Liver (tissue), 9 donors: ENCODE measurements around the gene ARIH2. TPM values are rescaled to one million over a fixed set of nuclear protein-coding genes. Genes with fewer than 3 reads are reported as not detected.

Experiments used
- DNase-seq: peaks from one replicate; pipeline ENCODE4 v3.0.0-alpha.2; 2017; ENCODE audit warnings: low spot score
- H3K27ac ChIP-seq, 2 donors: one replicate each; pipeline ENCODE4 v1.7.0; 2013; ENCODE audit warnings: inconsistent platforms in 2 of 2, low read length in 2 of 2, control low read depth in 1 of 2, low read depth in 1 of 2, mild to moderate bottlenecking in 1 of 2
- H3K27me3 ChIP-seq, 4 donors: one replicate each; pipeline versions ENCODE4 v1.6.1 to v1.7.0; 2013; ENCODE audit warnings: low read length in 3 of 4, inconsistent platforms in 1 of 4, mild to moderate bottlenecking in 1 of 4, moderate library complexity in 1 of 4; ENCODE audit not compliant: control insufficient read depth in 4 of 4, insufficient read depth in 4 of 4
- H3K36me3 ChIP-seq, 4 donors: one replicate each; pipeline versions ENCODE4 v1.6.1 to v1.7.0; 2013; ENCODE audit warnings: low read length in 3 of 4, mild to moderate bottlenecking in 3 of 4, low read depth in 1 of 4, moderate library complexity in 1 of 4; ENCODE audit not compliant: control insufficient read depth in 4 of 4, insufficient read depth in 3 of 4
- H3K4me1 ChIP-seq, 4 donors: one replicate each; pipeline versions ENCODE4 v1.6.1 to v1.7.0; 2013; ENCODE audit warnings: low read length in 3 of 4, mild to moderate bottlenecking in 3 of 4, moderate library complexity in 1 of 4; ENCODE audit not compliant: control insufficient read depth in 4 of 4, insufficient read depth in 4 of 4
- H3K4me3 ChIP-seq, 3 donors: one replicate each; pipeline versions ENCODE4 v1.6.1 to v1.7.0; 2013; ENCODE audit warnings: low read length in 3 of 3, control low read depth in 1 of 3, low read depth in 1 of 3, mild to moderate bottlenecking in 1 of 3
- H3K9ac ChIP-seq, 2 donors: one replicate each; pipeline ENCODE4 v1.7.0; 2013; ENCODE audit warnings: low read length in 2 of 2, mild to moderate bottlenecking in 2 of 2, moderate library complexity in 2 of 2, control low read depth in 1 of 2, low read depth in 1 of 2
- H3K9me3 ChIP-seq, 4 donors: one replicate each; pipeline versions ENCODE4 v1.6.1 to v1.7.0; 2013; ENCODE audit warnings: low read length in 3 of 4; ENCODE audit not compliant: control insufficient read depth in 4 of 4
- ATF3 ChIP-seq: IDR thresholded peaks from 2 replicates; pipeline ENCODE4 v1.6.1; 2016; ENCODE audit warnings: antibody characterized with exemption
- EGR1 ChIP-seq, 2 donors: IDR thresholded peaks; 2 replicates each; pipeline ENCODE4 v1.6.1; 2016 to 2018; ENCODE audit warnings: antibody characterized with exemption in 2 of 2, low read depth in 2 of 2
- FOXA2 ChIP-seq: IDR thresholded peaks from 2 replicates; pipeline ENCODE4 v1.6.1; 2016; ENCODE audit warnings: antibody characterized with exemption
- GABPA ChIP-seq, 2 donors: IDR thresholded peaks in 1 of 2; conservative IDR thresholded peaks in 1 of 2; 2 replicates each; pipeline ENCODE4 v1.6.1; 2016; ENCODE audit warnings: antibody characterized with exemption in 2 of 2, mild to moderate bottlenecking in 1 of 2, moderate library complexity in 1 of 2
- HNF4A ChIP-seq, 2 donors: conservative IDR thresholded peaks; 2 replicates each; pipeline ENCODE4 v1.6.1; 2016; ENCODE audit warnings: antibody characterized with exemption in 2 of 2, mild to moderate bottlenecking in 2 of 2
- HNF4G ChIP-seq: IDR thresholded peaks from 2 replicates; pipeline ENCODE4 v1.6.1; 2016; ENCODE audit warnings: antibody characterized with exemption
- JUND ChIP-seq, 2 donors: IDR thresholded peaks; 2 replicates each; pipeline ENCODE4 v1.6.1; 2016; ENCODE audit warnings: antibody characterized with exemption in 2 of 2
- NR2F2 ChIP-seq: IDR thresholded peaks from 2 replicates; pipeline ENCODE4 v1.6.1; 2016; ENCODE audit warnings: antibody characterized with exemption
- RAD21 ChIP-seq, 2 donors: IDR thresholded peaks; 2 replicates each; pipeline ENCODE4 v1.6.1; 2016; ENCODE audit warnings: antibody characterized with exemption in 2 of 2, mild to moderate bottlenecking in 2 of 2
- REST ChIP-seq: IDR thresholded peaks from 2 replicates; pipeline ENCODE4 v1.6.1; 2016; ENCODE audit warnings: antibody characterized with exemption, mild to moderate bottlenecking
- RXRA ChIP-seq, 2 donors: IDR thresholded peaks; 2 replicates each; pipeline ENCODE4 v1.6.1; 2017 to 2018; ENCODE audit warnings: antibody characterized with exemption in 2 of 2, mild to moderate bottlenecking in 1 of 2
- SP1 ChIP-seq: IDR thresholded peaks from 2 replicates; pipeline ENCODE4 v1.6.1; 2018; ENCODE audit warnings: antibody characterized with exemption, mild to moderate bottlenecking
- TAF1 ChIP-seq: conservative IDR thresholded peaks from 2 replicates; pipeline ENCODE4 v1.6.1; 2016; ENCODE audit warnings: antibody characterized with exemption, mild to moderate bottlenecking
- YY1 ChIP-seq: IDR thresholded peaks from 2 replicates; pipeline ENCODE4 v1.6.1; 2016; ENCODE audit warnings: antibody characterized with exemption, mild to moderate bottlenecking
- WGBS: extraction: QIAGEN DNeasy Blood & Tissue Kit; methylation state at CpG from one replicate; pipeline ENCODE4 v1.1.7; 2013; 5-methylcytosine and 5-hydroxymethylcytosine counted together
- polyA plus RNA-seq, 2 donors: library from polyadenylated mRNA; stranded (reverse) in 1 of 2; unstranded in 1 of 2; fragments of 200-250 nt in 1 of 2; fragments of >200 nt in 1 of 2; fragmentation: Nextera tagmentation in 1 of 2; extraction: Ambion mirVana in 1 of 2; gene quantifications; one replicate each; pipeline versions ENCODE4 v1.2.1 to v1.2.3, GENCODE V29; 2013 to 2015
- total RNA-seq, 2 donors: library from RNA; depleted of rRNA; stranded (reverse); fragments of >200 nt; gene quantifications; one replicate each; pipeline ENCODE4 v1.2.3, GENCODE V29; 2014
- donor health status: healthy.
- donor health status: healthy.
- donor health status: healthy.
- donor health status: healthy.
- donor health status: healthy.

The ARIH2 gene
- total and polyA plus RNA-seq, 4 donors, result 24.8 to 63.5 (median 31.0) TPM

DNA sequence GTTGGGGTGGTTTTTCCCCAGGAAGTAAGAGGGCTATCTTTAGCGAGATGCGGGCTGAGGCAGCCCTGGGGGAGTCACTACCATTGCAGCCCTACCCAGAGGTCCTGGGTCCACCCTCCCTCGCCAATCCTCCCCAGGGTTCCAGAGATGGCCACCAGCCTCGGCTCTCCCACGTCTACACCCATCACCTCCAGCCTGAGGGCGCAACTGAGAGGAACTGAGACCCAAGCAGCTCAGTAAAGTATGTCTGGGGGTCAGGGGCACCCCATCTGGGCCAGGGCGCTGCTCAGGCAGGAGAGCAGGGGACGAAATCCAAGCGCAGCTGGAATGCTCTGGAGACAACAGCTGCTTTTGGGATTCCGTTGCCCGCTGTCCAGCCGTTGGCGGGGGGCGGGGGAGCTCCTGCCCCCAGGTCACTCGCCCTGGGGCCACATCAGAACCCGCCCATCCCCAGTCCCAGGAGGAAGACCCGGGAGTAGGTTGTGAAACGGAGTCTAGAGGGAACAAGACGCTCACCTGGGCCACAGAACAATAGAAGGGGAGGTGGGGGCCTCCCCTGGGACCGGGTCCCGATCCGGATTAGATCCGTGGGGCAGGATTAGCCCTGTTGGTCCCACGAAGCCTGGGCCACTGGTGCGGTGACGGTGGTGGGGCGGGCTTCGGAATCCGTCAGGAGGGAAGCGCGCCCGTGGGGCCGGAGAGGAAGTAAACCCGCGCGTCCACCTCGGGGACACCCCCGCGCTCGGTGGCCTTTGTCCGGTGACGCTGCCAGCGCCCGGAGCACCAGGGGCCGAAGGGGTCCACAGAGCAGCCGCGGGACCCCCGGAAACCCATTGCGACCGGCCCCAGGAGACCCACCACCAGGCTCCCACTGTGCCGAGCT, 101.9 kb downstream of the ARIH2 start:
- no peaks in the 10 kb centered on the region for H3K27me3 ChIP-seq
- peak overlapping the region; percentile 46 to 96 for H3K9ac ChIP-seq
- peak overlapping the region; percentile 97 to 99 for H3K27ac ChIP-seq
- peak; percentile 15 for TF ChIP-seq NR2F2
- no peak for TF ChIP-seq JUND (IDR thresholded peaks at IDR 0.05)
- peaks cover 15 to 52% (median 40%) of the 10 kb centered on the region in 4 donors for H3K4me1 ChIP-seq
- H3K9me3 ChIP-seq, result no peaks in the 10 kb centered on the region
- peak; percentile 62 for DNase-seq
- peak overlapping the region; percentile 58 to 92 (median 70) for H3K4me3 ChIP-seq
- peaks cover 0 to 29% (median 22%) of the 10 kb centered on the region in 4 donors for H3K36me3 ChIP-seq
- WGBS, result 1% methylated on average over 51 of the region's 51 CpGs

DNA sequence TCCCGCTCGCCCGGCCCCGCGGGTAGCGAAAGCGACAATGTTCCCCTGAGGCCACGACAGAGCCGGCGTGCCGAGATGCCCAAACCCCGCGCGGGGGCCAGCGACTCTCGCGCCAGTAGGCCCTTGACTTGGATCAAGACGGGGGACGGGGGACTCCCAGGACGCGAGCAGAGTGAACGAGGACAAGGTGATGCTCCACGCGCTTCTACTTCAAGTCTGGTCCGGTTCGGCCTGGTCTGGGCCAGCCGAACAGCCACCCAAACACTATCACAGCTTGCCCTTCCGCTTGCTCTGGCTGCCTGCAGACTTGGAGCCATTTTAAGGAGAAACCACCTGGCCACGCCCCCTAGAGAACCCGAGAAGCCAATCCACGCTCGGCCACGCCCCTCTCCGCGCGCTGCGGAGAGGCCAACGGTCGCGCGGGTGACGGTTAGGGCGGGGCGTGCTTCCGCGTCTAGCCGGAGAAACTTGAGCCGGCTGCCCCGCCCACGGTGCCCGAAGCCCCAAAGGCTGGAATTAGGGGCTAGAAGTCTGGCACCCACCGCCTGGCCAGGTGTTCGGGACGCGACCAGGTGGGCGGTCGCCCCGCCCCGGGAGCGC, 102.7 kb downstream of the ARIH2 start:
- DNase-seq, result peak; percentile 99
- Histone ChIP-seq H3K27me3 (no peaks in the 10 kb centered on the region), H3K9me3 (no peaks in the 10 kb centered on the region), H3K4me1 (peaks cover 15 to 52% (median 41%) of the 10 kb centered on the region in 4 donors), H3K4me3 (peak overlapping the region; percentile 85 to 95 (median 92)), H3K27ac (peak overlapping the region; percentile 97 to 99), H3K9ac (peak overlapping the region; percentile 40 to 96), H3K36me3 (peaks cover 0 to 27% (median 20%) of the 10 kb centered on the region in 4 donors)
- under 1% methylated on average over 60 of the region's 60 CpGs for WGBS
- TF ChIP-seq SP1 (peak; percentile 79), RXRA (IDR thresholded peaks at IDR 0.05) (peak; percentile 74 to 77), RAD21 (IDR thresholded peaks at IDR 0.05) (peak in 1 of 2 donors; percentile 19), FOXA2 (no peak), EGR1 (IDR thresholded peaks at IDR 0.05; ENCODE audit: low read depth in 2 of 2) (peak in 1 of 2 donors; percentile 11), GABPA (IDR thresholded peaks at IDR 0.05 in 1 of 2, conservative IDR thresholded peaks at IDR 0.05 in 1 of 2) (peak in 1 of 2 donors; percentile 62), REST (peak; percentile 79), ATF3 (no peak), HNF4G (no peak), NR2F2 (peak; percentile 18), TAF1 (peak; percentile 95), YY1 (peak; percentile 99), HNF4A (conservative IDR thresholded peaks at IDR 0.05) (peak; percentile 17 to 19)
